ENCODE data around the gene SNX32. TPM values are rescaled to one million over a fixed set of nuclear protein-coding genes. Genes with fewer than 3 reads are reported as not detected.
A peak's percentile ranks its signal among the peaks of the same experiment; 100 is the strongest.

The SNX32 gene
- polyA plus RNA-seq, 2 of the 4 experiments (the other 2 are of a cell fraction), result 0.08 TPM; not detected in 1

DNA sequence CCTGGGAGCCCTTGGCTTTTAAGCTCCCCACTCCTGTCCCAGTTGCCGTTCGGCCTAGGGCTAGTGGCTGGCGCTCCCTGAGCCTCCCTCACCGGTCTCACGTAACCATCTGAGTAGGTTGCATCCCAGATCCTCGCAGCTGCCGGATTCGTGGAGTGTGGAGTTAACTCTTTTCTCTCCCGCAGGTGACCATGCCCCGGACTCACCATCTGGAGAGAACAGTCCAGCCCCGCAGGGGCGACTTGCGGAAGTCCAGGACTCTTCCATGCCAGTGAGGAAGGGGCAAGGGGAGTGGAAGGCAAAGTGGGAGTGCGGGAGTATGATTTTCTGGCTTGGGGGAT lies 27.4 kb downstream of the SNX32 start:
- ChIA-PET POLR2A (interaction anchor here (1.1 to 2.6 kb wide), 4 partner anchors 9 to 217 kb away, joined by 3 to 14 read pairs (median 7); no protein-coding TSS in a partner anchor), CTCF (interaction anchor here (0.8 to 7.6 kb wide), 16 partner anchors 9 to 319 kb away, joined by 3 to 195 read pairs (median 6); partner anchors contain the start of genes CCDC85B, CTSW, EFEMP2 and FIBP)
- no peaks in the 10 kb centered on the region for H3K9me3 ChIP-seq
- DNase-seq (ENCODE audit: low read depth in 1 of 2, low spot score in 1 of 2), result no peak
- no peak for FAIRE-seq
- peak overlapping the region; percentile 87 for H3K4me2 ChIP-seq
- peaks cover 12% of the 10 kb centered on the region for H3K4me1 ChIP-seq
- no peak for TF ChIP-seq KDM1A (IDR thresholded peaks at IDR 0.05; ENCODE audit: low read depth)
- no peak for TF ChIP-seq CHD2 (IDR thresholded peaks at IDR 0.05; ENCODE audit: low read length, partially characterized antibody)
- TF ChIP-seq EHMT2 (IDR thresholded peaks at IDR 0.05; ENCODE audit: low read depth), result no peak
- TF ChIP-seq MAZ (IDR thresholded peaks at IDR 0.05; ENCODE audit: borderline replicate concordance, low read depth, low read length), result no peak
- no peak for TF ChIP-seq JUNB (IDR thresholded peaks at IDR 0.05)
- TF ChIP-seq SMC3 (IDR thresholded peaks at IDR 0.05), result no peak
- TF ChIP-seq RNF2 (IDR thresholded peaks at IDR 0.05; ENCODE audit: borderline replicate concordance, low read depth), result no peak
- TF ChIP-seq MYC (IDR thresholded peaks at IDR 0.05; ENCODE audit: borderline replicate concordance, low read length), result no peak
- TF ChIP-seq ZC3H11A (IDR thresholded peaks at IDR 0.05), result no peak
- TF ChIP-seq, protein P1, sequence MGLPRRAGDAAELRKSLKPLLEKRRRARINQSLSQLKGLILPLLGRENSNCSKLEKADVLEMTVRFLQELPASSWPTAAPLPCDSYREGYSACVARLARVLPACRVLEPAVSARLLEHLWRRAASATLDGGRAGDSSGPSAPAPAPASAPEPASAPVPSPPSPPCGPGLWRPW (IDR thresholded peaks at IDR 0.05), result no peak
- no peak for TF ChIP-seq CEBPB (IDR thresholded peaks at IDR 0.05)
- no peak for TF ChIP-seq ZNF302 (CRISPR knock-in tag; IDR thresholded peaks at IDR 0.05)
- no peak for TF ChIP-seq NPAS2 (CRISPR knock-in tag; IDR thresholded peaks at IDR 0.05; ENCODE audit: borderline replicate concordance)
- no peak for TF ChIP-seq RCOR1 (IDR thresholded peaks at IDR 0.05; ENCODE audit: low read depth, low read length)
- no peak for TF ChIP-seq ESRRA (IDR thresholded peaks at IDR 0.05; ENCODE audit: borderline replicate concordance, low read length)
- TF ChIP-seq, protein P2, sequence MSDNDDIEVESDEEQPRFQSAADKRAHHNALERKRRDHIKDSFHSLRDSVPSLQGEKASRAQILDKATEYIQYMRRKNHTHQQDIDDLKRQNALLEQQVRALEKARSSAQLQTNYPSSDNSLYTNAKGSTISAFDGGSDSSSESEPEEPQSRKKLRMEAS (IDR thresholded peaks at IDR 0.05), result no peak
- TF ChIP-seq HOXB5 (CRISPR knock-in tag; IDR thresholded peaks at IDR 0.05), result no peak
- no peak for TF ChIP-seq FOXS1 (CRISPR knock-in tag; IDR thresholded peaks at IDR 0.05)
- TF ChIP-seq, protein P3, sequence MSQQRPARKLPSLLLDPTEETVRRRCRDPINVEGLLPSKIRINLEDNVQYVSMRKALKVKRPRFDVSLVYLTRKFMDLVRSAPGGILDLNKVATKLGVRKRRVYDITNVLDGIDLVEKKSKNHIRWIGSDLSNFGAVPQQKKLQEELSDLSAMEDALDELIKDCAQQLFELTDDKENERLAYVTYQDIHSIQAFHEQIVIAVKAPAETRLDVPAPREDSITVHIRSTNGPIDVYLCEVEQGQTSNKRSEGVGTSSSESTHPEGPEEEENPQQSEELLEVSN (IDR thresholded peaks at IDR 0.05; ENCODE audit: borderline replicate concordance, low read depth), result no peak
- WGBS (ENCODE audit: missing lambda C conversion rate), result 11% methylated on average over 13 of the region's 14 CpGs
- peak overlapping the region; percentile 70 for H3K4me3 ChIP-seq
- peak overlapping the region; percentile 88 to 96 for H3K27ac ChIP-seq
- ATAC-seq, result no peak

DNA sequence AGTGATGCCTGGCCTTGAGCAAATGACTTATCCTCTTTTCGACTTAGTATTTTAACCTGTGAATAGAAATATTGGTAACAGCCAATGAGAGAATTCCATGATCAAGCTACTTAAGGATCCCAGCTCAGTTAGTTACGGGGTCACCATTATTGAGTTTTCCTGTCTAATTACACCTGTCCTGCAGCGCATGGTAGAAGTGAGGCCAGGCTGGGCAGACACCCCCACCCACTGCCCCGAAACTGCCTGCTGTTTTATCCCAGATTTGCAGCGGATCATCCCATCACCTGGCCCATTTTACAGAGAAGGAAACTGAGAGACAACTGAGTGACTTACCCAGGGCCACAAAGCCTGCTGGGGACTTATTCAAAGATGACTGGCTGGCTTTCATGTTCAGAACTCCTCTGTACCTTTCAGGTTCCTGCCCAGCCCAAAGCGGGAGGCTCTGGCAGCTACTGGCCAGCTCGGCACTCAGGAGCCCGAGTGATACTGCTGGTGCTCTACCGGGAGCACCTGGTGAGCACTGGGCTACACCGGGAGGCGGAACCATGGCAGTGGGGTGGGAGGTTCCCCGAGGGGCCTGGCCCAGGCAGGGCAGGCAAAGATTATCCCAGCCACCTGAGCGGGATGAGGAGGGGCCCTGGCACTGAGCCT lies 27.9 kb downstream of the SNX32 start:
- H3K4me1 ChIP-seq, result peaks cover 10% of the 10 kb centered on the region
- H3K4me3 ChIP-seq, result peak overlapping the region; percentile 70
- peak overlapping the region; percentile 88 to 96 for H3K27ac ChIP-seq
- FAIRE-seq (no peak), ATAC-seq (no peak), DNase-seq (ENCODE audit: low read depth in 1 of 2, low spot score in 1 of 2) (no peak)
- no peaks in the 10 kb centered on the region for H3K9me3 ChIP-seq
- ChIA-PET CTCF (interaction anchor here (0.8 to 7.6 kb wide), 14 partner anchors 8 to 319 kb away, joined by 3 to 195 read pairs (median 5); partner anchors contain the start of genes CCDC85B, CTSW, EFEMP2 and FIBP), POLR2A (interaction anchor here (1.9 to 2.6 kb wide), 2 partner anchors 10 to 12 kb away, joined by 4 to 14 read pairs; no protein-coding TSS in a partner anchor)
- 76% methylated on average over 13 of the region's 13 CpGs for WGBS (ENCODE audit: missing lambda C conversion rate)
- TF ChIP-seq ZC3H11A (IDR thresholded peaks at IDR 0.05), result no peak
- no peak for TF ChIP-seq GATA3 (IDR thresholded peaks at IDR 0.05; ENCODE audit: borderline replicate concordance)
- TF ChIP-seq NR3C1 (IDR thresholded peaks at IDR 0.05), result no peak
- no peak for TF ChIP-seq FOSB (CRISPR knock-in tag; IDR thresholded peaks at IDR 0.05)
- TF ChIP-seq MAZ (IDR thresholded peaks at IDR 0.05; ENCODE audit: borderline replicate concordance, low read depth, low read length), result no peak
- TF ChIP-seq, protein P3 (IDR thresholded peaks at IDR 0.05; ENCODE audit: borderline replicate concordance, low read depth), result no peak
- no peak for TF ChIP-seq ZSCAN20 (CRISPR knock-in tag; IDR thresholded peaks at IDR 0.05)
- no peak for TF ChIP-seq TP53 (CRISPR knock-in tag; IDR thresholded peaks at IDR 0.05)
- TF ChIP-seq, protein P4, sequence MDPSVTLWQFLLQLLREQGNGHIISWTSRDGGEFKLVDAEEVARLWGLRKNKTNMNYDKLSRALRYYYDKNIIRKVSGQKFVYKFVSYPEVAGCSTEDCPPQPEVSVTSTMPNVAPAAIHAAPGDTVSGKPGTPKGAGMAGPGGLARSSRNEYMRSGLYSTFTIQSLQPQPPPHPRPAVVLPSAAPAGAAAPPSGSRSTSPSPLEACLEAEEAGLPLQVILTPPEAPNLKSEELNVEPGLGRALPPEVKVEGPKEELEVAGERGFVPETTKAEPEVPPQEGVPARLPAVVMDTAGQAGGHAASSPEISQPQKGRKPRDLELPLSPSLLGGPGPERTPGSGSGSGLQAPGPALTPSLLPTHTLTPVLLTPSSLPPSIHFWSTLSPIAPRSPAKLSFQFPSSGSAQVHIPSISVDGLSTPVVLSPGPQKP (IDR thresholded peaks at IDR 0.05; ENCODE audit: low read depth, low read length), result no peak
- no peak for TF ChIP-seq SREBF2 (IDR thresholded peaks at IDR 0.05)
- no peak for TF ChIP-seq RFX5 (IDR thresholded peaks at IDR 0.05)
- no peak for TF ChIP-seq HDAC2 (IDR thresholded peaks at IDR 0.05)
- no peak for TF ChIP-seq BHLHE40 (IDR thresholded peaks at IDR 0.05; ENCODE audit: low read depth, low read length)
- no peak for TF ChIP-seq KDM5A (IDR thresholded peaks at IDR 0.05)
- no peak for TF ChIP-seq EHF (CRISPR knock-in tag; IDR thresholded peaks at IDR 0.05)
- TF ChIP-seq ZFP36 (IDR thresholded peaks at IDR 0.05; ENCODE audit: borderline replicate concordance, partially characterized antibody), result no peak
- no peak for TF ChIP-seq MYC (IDR thresholded peaks at IDR 0.05; ENCODE audit: borderline replicate concordance, low read length)
- no peak for TF ChIP-seq JUNB (IDR thresholded peaks at IDR 0.05)
- peak overlapping the region; percentile 87 for H3K4me2 ChIP-seq
